HG03064 (cell line): Measurements from ENCODE around the gene PRSS35.
"Not testable (repeated sequence)": the region's sequence is repeated elsewhere in the genome, so short reads cannot be mapped to it uniquely, and the experiment has no call there.

ENCODE experiments used
- ATAC-seq: cut with Tn5 transposase; IDR thresholded peaks from one replicate; pipeline ENCODE4 v1.9.1; 2021; ENCODE audit warnings: low read depth; ENCODE audit not compliant: unreplicated experiment

The PRSS35 gene

DNA sequence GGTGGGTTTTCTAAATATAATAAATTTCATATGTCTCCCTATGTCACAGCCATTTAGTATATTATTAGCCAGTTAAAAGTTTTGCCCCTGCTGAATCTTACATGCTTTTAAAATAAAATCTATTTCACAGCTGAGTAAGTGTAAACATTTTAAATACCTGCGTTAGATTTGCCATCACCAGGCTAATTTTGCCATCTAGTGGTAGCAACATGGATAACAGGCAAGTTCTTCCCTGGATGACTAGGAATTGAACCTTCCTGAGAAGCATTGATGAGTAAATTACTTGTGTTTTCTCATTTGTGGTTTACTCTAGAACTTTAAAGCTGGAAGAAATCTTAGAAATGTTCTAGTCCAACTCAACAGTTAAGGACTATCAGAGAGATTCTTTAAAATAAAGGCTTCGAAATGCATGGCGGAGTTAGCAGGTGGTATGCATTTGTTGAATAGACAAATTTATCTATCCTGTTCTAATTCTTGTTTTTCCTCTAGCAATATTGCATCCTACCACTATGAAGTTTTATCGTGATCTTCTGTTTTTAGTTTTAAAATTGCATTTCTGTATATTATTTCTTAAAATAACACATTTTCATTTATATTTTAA lies 2.6 kb downstream of the PRSS35 start:
- no peak for ATAC-seq

DNA sequence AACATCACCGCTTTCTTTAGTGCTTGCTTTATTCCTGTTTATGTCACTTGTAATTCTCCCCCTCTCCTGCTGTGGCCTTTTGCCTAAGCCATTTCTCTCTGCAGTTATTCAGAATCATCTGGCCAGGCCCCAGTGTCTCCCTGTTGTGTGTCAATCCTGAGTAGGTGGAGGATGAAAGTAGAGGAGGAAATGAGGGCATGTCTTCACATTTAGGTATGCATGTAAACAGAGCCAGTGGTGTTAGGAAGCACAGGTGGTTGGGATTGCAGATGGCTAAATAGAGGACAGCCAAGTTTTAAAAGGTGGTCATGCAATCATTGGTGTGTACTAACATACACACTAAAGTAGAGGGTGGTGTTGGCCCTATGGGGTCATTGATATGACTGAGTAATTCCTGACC lies 5.2 kb downstream of the PRSS35 start:
- ATAC-seq: no peak

DNA sequence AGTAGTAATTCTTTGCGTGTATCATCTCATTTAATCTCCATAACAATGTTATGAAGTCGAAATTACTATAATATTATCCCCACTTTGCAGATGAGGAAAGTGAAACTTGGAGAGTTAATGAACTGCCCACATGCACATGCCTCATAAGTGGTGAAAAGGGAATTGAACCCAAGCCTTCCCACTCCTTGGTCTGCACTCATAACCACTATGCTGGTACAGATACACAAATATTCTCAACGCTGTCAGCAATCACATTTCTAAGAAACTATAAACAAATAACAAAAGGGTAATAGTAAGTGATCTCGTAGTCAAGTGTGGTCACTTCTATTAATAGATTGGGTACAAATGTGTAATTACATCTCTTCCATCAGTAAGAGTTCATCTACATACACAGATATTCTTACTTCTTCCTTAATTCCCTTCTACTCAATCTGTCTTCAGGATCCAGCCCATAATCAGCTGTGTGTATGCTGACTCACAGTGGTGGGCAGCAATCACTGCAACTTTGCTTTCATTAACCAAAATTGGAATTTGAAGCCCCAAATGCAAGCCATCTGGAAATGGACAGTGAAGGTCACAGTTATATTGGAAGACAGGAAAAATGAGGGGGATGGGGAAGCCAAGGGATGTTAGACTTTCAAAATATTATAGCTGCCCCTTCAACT lies 6.6 kb downstream of the PRSS35 start:
- ATAC-seq: no peak

- no peak for ATAC-seq
These were observed 23.8 kb downstream of the PRSS35 start for GRCh38 chr6:83536034-83536646.

DNA sequence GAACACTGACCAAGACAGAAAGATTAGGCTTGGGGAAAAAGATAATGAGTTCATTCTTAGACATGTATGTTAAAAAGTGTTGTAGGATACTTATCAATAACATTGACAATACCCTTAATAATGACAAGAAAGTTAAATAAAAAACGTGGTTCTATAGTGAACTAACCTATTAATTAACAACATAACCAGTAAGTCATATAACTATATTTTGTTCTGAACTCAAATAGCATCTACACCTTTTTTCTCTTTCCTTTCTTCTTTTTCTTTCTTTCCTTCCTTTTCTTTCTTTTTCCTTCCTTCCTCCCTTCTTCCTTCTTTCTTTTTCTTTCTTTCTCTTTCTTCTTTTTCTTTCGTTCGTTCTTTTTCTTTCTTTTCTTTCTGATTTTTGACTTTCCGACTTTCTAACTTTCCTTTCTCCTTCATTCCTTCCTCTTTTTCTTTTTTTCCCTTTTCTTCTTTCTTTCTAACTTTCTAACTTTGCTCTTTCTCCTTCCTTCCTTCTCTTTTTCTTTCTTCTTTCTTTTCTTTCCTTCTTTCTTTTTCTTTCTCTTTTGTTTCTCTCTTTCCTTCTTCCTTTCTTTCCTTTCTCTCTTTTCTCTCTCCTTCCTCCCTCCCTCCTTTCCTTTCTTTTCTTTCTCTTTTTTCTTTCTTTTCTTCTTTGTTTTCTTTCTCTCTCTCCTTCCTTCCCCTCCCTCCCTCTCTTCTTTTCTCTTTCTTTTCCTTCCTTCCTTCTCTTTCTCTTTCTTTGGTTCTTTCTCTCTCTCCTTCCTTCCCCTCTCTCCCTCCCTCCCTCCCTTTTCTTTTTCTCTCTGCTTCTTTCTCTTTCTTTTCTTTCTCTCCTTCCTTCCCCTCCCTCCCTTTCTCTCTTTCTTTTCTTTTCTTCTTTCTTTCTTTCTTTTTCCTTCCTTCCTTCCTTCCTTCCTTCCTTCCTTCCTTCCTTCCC lies 24.6 kb downstream of the PRSS35 start:
- ATAC-seq: no peak

DNA sequence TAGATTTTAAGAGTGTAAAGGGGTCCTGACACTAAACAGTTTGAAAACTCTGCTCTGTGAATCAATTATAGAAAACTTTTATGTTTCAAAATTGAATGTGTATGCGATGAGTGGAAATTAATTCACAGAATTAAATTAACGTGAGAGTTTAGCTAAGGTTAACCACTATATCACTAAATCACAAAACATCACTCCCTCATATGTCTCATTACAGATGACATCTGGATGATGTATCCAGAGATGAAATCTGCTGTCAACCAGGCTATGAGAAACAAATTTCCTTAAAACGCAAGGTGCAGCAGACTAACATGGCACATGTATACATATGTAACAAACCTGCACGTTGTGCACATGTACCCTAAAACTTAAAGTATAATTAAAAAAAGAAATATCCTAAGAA lies 27.3 kb downstream of the PRSS35 start:
- no peak for ATAC-seq

- ATAC-seq: no peak
These were observed 34.3 kb downstream of the PRSS35 start for GRCh38 chr6:83546636-83547035.

- ATAC-seq: not testable (repeated sequence)
These were observed 38.1 kb downstream of the PRSS35 start for GRCh38 chr6:83550482-83550881.

DNA sequence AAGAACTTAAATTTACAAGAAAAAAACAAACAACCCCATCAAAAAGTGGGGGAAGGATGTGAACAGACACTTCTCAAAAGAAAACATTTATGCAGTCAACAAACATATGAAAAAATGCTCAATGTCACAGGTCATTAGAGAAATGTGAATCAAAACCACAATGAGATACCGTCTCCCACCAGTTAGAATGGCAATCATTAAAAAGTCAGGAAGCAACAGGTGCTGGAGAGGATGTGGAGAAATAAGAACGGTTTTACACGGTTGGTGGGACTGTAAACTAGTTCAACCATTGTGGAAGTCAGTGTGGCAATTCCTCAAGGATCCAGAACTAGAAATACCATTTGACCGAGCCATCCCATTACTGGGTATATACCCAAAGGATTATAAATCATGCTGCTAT lies 39.4 kb downstream of the PRSS35 start:
- ATAC-seq: not testable (repeated sequence)

GRCh38 chr6:83556871-83557270 lies 44.5 kb downstream of the PRSS35 start:
- no peak for ATAC-seq

- ATAC-seq: no peak
These were observed 46.6 kb downstream of the PRSS35 start for GRCh38 chr6:83558975-83559374.

GRCh38 chr6:83571663-83572185 lies 59.4 kb downstream of the PRSS35 start:
- ATAC-seq: not testable (repeated sequence)

- no peak for ATAC-seq
These were observed 62.4 kb downstream of the PRSS35 start for GRCh38 chr6:83574783-83575182.
